ENCODE data around the gene MYL12B.
A peak's percentile ranks its signal among the peaks of the same experiment; 100 is the strongest.

DNA sequence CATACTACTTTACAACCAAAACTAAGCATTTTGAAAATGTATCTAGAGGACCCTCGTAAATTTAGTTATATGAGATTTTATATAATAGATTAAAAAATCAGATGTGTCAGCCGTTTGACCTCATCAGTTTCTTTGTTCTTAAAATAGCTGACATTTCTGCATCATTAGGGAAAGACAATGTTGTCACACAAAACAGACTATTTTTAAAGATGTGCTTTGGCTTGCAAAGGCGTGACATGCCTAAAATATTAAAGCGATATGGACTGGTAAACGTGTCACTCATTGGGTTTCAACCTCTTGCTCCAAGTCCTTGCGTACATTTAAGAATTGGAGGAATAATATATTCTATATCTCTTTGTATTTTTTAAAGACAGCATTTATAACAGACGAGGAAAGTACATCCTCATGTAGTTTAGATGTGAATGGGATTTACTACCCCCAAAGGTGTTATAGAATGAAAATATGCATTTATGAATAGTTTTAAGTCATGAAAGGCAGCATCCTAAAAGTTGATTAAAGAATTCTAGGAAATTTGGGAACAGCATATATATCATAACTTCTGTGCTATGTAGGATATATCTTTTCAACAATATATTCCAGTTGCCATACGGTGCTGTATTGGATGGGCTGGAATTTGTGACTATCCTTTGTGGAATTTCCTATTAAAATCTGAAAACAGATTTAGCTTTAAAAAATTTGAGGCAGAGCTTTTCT is 10.5 kb upstream of the MYL12B start:
- 0 out of 2 replicates have a peak, but pooled peaks have one; percentile 6 for TF ChIP-seq POLR2AphosphoS5 (IDR thresholded peaks at IDR 0.05; ENCODE audit: low read depth, low read length)
- TF ChIP-seq, protein P1, sequence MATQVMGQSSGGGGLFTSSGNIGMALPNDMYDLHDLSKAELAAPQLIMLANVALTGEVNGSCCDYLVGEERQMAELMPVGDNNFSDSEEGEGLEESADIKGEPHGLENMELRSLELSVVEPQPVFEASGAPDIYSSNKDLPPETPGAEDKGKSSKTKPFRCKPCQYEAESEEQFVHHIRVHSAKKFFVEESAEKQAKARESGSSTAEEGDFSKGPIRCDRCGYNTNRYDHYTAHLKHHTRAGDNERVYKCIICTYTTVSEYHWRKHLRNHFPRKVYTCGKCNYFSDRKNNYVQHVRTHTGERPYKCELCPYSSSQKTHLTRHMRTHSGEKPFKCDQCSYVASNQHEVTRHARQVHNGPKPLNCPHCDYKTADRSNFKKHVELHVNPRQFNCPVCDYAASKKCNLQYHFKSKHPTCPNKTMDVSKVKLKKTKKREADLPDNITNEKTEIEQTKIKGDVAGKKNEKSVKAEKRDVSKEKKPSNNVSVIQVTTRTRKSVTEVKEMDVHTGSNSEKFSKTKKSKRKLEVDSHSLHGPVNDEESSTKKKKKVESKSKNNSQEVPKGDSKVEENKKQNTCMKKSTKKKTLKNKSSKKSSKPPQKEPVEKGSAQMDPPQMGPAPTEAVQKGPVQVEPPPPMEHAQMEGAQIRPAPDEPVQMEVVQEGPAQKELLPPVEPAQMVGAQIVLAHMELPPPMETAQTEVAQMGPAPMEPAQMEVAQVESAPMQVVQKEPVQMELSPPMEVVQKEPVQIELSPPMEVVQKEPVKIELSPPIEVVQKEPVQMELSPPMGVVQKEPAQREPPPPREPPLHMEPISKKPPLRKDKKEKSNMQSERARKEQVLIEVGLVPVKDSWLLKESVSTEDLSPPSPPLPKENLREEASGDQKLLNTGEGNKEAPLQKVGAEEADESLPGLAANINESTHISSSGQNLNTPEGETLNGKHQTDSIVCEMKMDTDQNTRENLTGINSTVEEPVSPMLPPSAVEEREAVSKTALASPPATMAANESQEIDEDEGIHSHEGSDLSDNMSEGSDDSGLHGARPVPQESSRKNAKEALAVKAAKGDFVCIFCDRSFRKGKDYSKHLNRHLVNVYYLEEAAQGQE (IDR thresholded peaks at IDR 0.05; ENCODE audit: insufficient read depth in 1 of 2, low read depth in 2 of 2, low read length in 2 of 2): no peak
- no peak for TF ChIP-seq SIN3A (IDR thresholded peaks at IDR 0.05; ENCODE audit: borderline replicate concordance, insufficient read depth, low read length)
- TF ChIP-seq TAF1 (IDR thresholded peaks at IDR 0.05; ENCODE audit: borderline replicate concordance, insufficient read depth, low read length): no peak
- no peak for TF ChIP-seq FOXP2 (optimal IDR thresholded peaks at IDR 0.05; ENCODE audit: borderline replicate concordance, extremely low read depth, extremely low read length, insufficient read depth)

All from PFSK-1 (cell line).